SK-N-SH (cell line): ENCODE results near the gene UBL7. TPM values are rescaled to one million over a fixed set of nuclear protein-coding genes. Genes with fewer than 3 reads are reported as not detected.

ENCODE experiments used
- CTCF ChIA-PET: fragments of 300-600, 350-600 bp; formaldehyde crosslinking; extraction: SDS; loops from one replicate; lab custom pipeline; 2021; lab: Yijun Ruan, JAX
- POLR2A ChIA-PET: fragments of 350-600 bp; sonication (Branson Sonifier 250); formaldehyde crosslinking; extraction: SDS; loops from one replicate; lab custom pipeline; 2020; ENCODE audit warnings: antibody characterized with exemption, inconsistent platforms; lab: Yijun Ruan, JAX
- DNase-seq: peaks from one replicate; pipeline ENCODE4 v3.0.0; 2012
- H2AFZ ChIP-seq: fragments of 200-600 bp; sonication (generic); 2 replicates; pipeline ENCODE4 v1.8.1; 2016; ENCODE audit warnings: antibody characterized with exemption, mild to moderate bottlenecking, low read depth
- H3F3A ChIP-seq: fragments of 200-600 bp; sonication (generic); replicated peaks from 2 replicates; pipeline ENCODE3; 2016; ENCODE audit warnings: antibody characterized with exemption, mild to moderate bottlenecking; ENCODE audit not compliant: insufficient read depth
- H3K27ac ChIP-seq, 2 experiments: fragments of 200-500 bp in 1 of 2; fragments of 200-600 bp in 1 of 2; sonication (Bioruptor generic) in 1 of 2; sonication (generic), shearing (Covaris generic) in 1 of 2; 2 replicates each; pipeline versions ENCODE4 v1.5.1 to v1.6.1; 2014 to 2016; ENCODE audit warnings: low read depth in 2 of 2, inconsistent platforms in 1 of 2, low read length in 1 of 2, mild to moderate bottlenecking in 1 of 2, mixed read lengths in 1 of 2
- H3K27me3 ChIP-seq: fragments of 200-600 bp; sonication (generic), shearing (Covaris generic); 2 replicates; pipeline ENCODE4 v1.6.1; 2016; ENCODE audit warnings: mixed run types; ENCODE audit not compliant: insufficient read depth
- H3K36me3 ChIP-seq, 2 experiments: fragments of 200-500 bp in 1 of 2; fragments of 200-600 bp in 1 of 2; sonication (Bioruptor generic) in 1 of 2; sonication (generic) in 1 of 2; replicated peaks in 1 of 2; 2 replicates each; pipeline versions ENCODE3 to v1.5.1; 2014 to 2016; ENCODE audit warnings: low read length in 1 of 2, mild to moderate bottlenecking in 1 of 2; ENCODE audit not compliant: insufficient read depth in 2 of 2, control insufficient read depth in 1 of 2
- H3K4me1 ChIP-seq, 2 experiments: fragments of 200-500 bp in 1 of 2; fragments of 200-600 bp in 1 of 2; sonication (Bioruptor generic) in 1 of 2; sonication (generic), shearing (Covaris generic) in 1 of 2; 2 replicates each; pipeline versions ENCODE4 v1.5.1 to v1.6.1; 2014 to 2016; ENCODE audit warnings: low read depth in 1 of 2, low read length in 1 of 2, mixed run types in 1 of 2; ENCODE audit not compliant: insufficient read depth in 2 of 2, control insufficient read depth in 1 of 2
- H3K4me2 ChIP-seq: fragments of 200-600 bp; sonication (generic), shearing (Covaris generic); 2 replicates; pipeline ENCODE4 v1.6.1; 2017; ENCODE audit warnings: mixed run types
- H3K4me3 ChIP-seq, 2 experiments: fragments of 200-500 bp in 1 of 2; fragments of 200-600 bp in 1 of 2; sonication (Bioruptor generic) in 1 of 2; sonication (generic), shearing (Covaris generic) in 1 of 2; 2 replicates each; pipeline versions ENCODE4 v1.5.1 to v1.8.1; 2014 to 2016; ENCODE audit warnings: low read depth in 2 of 2, inconsistent platforms in 1 of 2, low read length in 1 of 2, mild to moderate bottlenecking in 1 of 2, mixed read lengths in 1 of 2, moderate library complexity in 1 of 2
- H3K79me2 ChIP-seq: fragments of 200-600 bp; sonication (generic); 2 replicates; pipeline ENCODE4 v1.8.1; 2017; ENCODE audit warnings: mild to moderate bottlenecking; ENCODE audit not compliant: insufficient read depth
- H3K9ac ChIP-seq: fragments of 200-600 bp; sonication (generic); 2 replicates; pipeline ENCODE4 v1.6.1; 2017; ENCODE audit warnings: mixed run types
- H3K9me2 ChIP-seq: fragments of 200-600 bp; sonication (generic); 2 replicates; pipeline ENCODE4 v1.6.1; 2017; ENCODE audit warnings: mixed run types
- H3K9me3 ChIP-seq: fragments of 200-600 bp; sonication (generic); 2 replicates; pipeline ENCODE4 v1.6.1; 2017; ENCODE audit warnings: mixed run types, mild to moderate bottlenecking, moderate library complexity
- H4K20me1 ChIP-seq: fragments of 200-600 bp; sonication (generic); 2 replicates; pipeline ENCODE4 v1.6.1; 2017; ENCODE audit warnings: mild to moderate bottlenecking, mixed run types; ENCODE audit not compliant: insufficient read depth
- CHD2 ChIP-seq: fragments of 150-350 bp; IDR thresholded peaks from 2 replicates; pipeline ENCODE4 v1.6.1; 2018; ENCODE audit warnings: low read length; ENCODE audit not compliant: partially characterized antibody
- EP300 ChIP-seq, 2 experiments: IDR thresholded peaks; 2 replicates each; pipeline versions ENCODE4 v1.4.0 to v1.6.1; 2012; ENCODE audit warnings: borderline replicate concordance in 1 of 2, low read depth in 1 of 2, low read length in 1 of 2
- EZH2phosphoT487 ChIP-seq: fragments of 200-600 bp; sonication (generic); IDR thresholded peaks from 2 replicates; pipeline ENCODE4 v1.6.1; 2017; ENCODE audit warnings: low read depth, mixed run types, mild to moderate bottlenecking, antibody characterized with exemption, moderate library complexity, borderline replicate concordance
- FOXM1 ChIP-seq: IDR thresholded peaks from 2 replicates; pipeline ENCODE4 v1.4.0; 2012; ENCODE audit warnings: low read depth, mild to moderate bottlenecking
- GABPA ChIP-seq: IDR thresholded peaks from 2 replicates; pipeline ENCODE4 v1.4.0; 2012; ENCODE audit warnings: low read depth, mild to moderate bottlenecking
- JUND ChIP-seq: IDR thresholded peaks from 2 replicates; pipeline ENCODE4 v1.4.0; 2012
- MXI1 ChIP-seq: IDR thresholded peaks from 2 replicates; pipeline ENCODE4 v1.6.1; 2012; ENCODE audit warnings: mild to moderate bottlenecking, low read depth, low read length, improper control_type of control experiment
- NFIC ChIP-seq: IDR thresholded peaks from 2 replicates; pipeline ENCODE4 v1.4.0; 2012; ENCODE audit warnings: borderline replicate concordance
- REST ChIP-seq: IDR thresholded peaks from 2 replicates; pipeline ENCODE4 v1.6.1; 2012; ENCODE audit warnings: mild to moderate bottlenecking, low read depth, low read length, moderate library complexity
- RXRA ChIP-seq: IDR thresholded peaks from 2 replicates; pipeline ENCODE4 v1.4.0; 2012; ENCODE audit warnings: low read depth, mild to moderate bottlenecking, borderline replicate concordance
- SIN3A ChIP-seq: IDR thresholded peaks from 2 replicates; pipeline ENCODE4 v1.6.1; 2012; ENCODE audit warnings: low read depth, mild to moderate bottlenecking, low read length, moderate library complexity, borderline replicate concordance
- TAF1 ChIP-seq: IDR thresholded peaks from 2 replicates; pipeline ENCODE4 v1.6.1; 2012; ENCODE audit warnings: low read depth, mild to moderate bottlenecking, low read length, moderate library complexity, borderline replicate concordance
- TCF12 ChIP-seq: IDR thresholded peaks from 2 replicates; pipeline ENCODE4 v1.4.0; 2012
- TEAD4 ChIP-seq: IDR thresholded peaks from 2 replicates; pipeline ENCODE4 v1.4.0; 2012; ENCODE audit warnings: mild to moderate bottlenecking, borderline replicate concordance; ENCODE audit not compliant: insufficient read depth
- WGBS: methylation state at CpG from one replicate; pipeline ENCODE4 v1.1.6; 2017; ENCODE audit warnings: low lambda C conversion rate; 5-methylcytosine and 5-hydroxymethylcytosine counted together
- polyA plus RNA-seq, 3 experiments: library from polyadenylated mRNA; depleted of rRNA; stranded (reverse); fragments of >200 nt; gene quantifications; 2 replicates each; pipeline ENCODE4 v1.2.3, GENCODE V29; 2012
- TF ChIP-seq, protein P1 (sequence below): IDR thresholded peaks from 2 replicates; pipeline ENCODE4 v1.4.0; 2012; ENCODE audit warnings: low read depth
- TF ChIP-seq, protein P2 (sequence below): IDR thresholded peaks from 2 replicates; pipeline ENCODE4; 2012

UBL7 gene
- polyA plus RNA-seq, 1 of the 3 experiments (the other 2 are of a cell fraction): 81.1 TPM

DNA sequence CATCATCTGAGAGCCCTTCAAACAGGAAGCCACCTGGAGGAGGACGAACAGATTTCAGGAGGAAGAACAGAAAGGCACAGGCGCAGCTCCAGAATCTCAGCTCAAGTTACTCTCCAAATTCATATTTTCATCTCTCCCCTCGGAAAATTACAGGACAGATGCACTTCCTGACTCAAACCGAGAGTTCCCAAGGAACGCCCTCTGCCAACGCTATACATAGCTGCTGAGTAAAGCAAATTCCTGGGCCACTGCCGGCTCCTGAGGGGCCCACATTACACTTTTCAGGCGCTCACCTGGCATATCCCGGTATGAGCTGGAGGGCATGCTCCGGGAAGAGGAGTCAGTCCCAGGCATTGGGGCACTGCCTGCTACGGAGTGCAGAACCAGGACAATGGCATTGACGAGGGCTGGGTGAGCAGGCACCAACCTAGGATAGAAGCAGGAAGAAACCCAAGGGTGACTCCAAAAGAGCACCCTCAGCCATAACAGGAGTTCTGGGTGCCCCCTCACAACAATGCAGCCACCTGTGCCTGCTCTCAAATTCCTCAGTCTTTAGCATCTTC lies 11.2 kb downstream of the UBL7 start:
- POLR2A ChIA-PET: interaction anchor here (1.8 kb wide), 1 partner anchor 11 kb away, joined by 10 read pairs; the partner anchor contains the start of gene UBL7
- H3K27me3 ChIP-seq: no peaks in the 10 kb centered on the region
- H3K9me2 ChIP-seq: no peaks in the 10 kb centered on the region
- 94% methylated on average over 11 of the region's 12 CpGs for WGBS
- H3F3A ChIP-seq: no peaks in the 10 kb centered on the region
- H4K20me1 ChIP-seq: no peaks in the 10 kb centered on the region
- H3K36me3 ChIP-seq: peaks cover 19 to 90% of the 10 kb centered on the region in 2 experiments
- no peak overlapping the region for H3K4me2 ChIP-seq
- no peak overlapping the region for H3K9ac ChIP-seq
- TF ChIP-seq, protein P1, sequence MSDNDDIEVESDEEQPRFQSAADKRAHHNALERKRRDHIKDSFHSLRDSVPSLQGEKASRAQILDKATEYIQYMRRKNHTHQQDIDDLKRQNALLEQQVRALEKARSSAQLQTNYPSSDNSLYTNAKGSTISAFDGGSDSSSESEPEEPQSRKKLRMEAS: no peak
- TF ChIP-seq TEAD4 (no peak), EP300 (IDR thresholded peaks at IDR 0.05; ENCODE audit: borderline replicate concordance in 1 of 2, low read depth in 1 of 2, low read length in 1 of 2) (no peak), TCF12 (no peak)
- H2AFZ ChIP-seq: no peak overlapping the region
- no peak overlapping the region for H3K27ac ChIP-seq
- H3K4me1 ChIP-seq: no peaks in the 10 kb centered on the region
- no peaks in the 10 kb centered on the region for H3K79me2 ChIP-seq
- H3K4me3 ChIP-seq: no peak overlapping the region
- CTCF ChIA-PET: interaction anchor here (0.6 to 36.5 kb wide), 5 partner anchors 9 to 135 kb away, joined by 3 to 779 read pairs (median 4); partner anchors contain the start of gene CYP11A1
- H3K9me3 ChIP-seq: no peaks in the 10 kb centered on the region
- DNase-seq: no peak

DNA sequence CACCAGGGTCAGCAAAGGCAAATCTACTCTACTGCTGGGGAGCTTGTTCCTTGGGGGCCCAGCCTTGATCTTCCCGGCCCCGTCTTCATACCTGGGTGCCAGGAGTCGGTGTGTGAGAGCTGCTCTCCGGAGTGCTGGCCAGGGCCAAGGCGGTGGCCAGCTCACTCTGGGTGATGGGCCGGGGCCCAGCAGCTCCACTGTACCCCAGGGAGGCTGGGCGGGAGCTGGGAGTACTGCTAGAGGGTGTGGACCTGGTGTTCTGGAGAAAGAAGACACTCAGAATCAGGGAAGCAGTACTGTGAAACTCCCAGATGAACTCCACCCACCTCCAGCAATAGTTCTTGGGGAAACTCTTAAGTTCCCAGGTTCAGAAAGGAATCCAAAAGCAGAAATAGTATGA lies 11.9 kb downstream of the UBL7 start:
- TF ChIP-seq FOXM1 (no peak), JUND (no peak), TCF12 (no peak), EZH2phosphoT487 (no peak), TAF1 (no peak), SIN3A (no peak), CHD2 (no peak), TEAD4 (no peak), RXRA (no peak), MXI1 (no peak), GABPA (no peak), REST (no peak), NFIC (no peak)
- TF ChIP-seq, protein P2, sequence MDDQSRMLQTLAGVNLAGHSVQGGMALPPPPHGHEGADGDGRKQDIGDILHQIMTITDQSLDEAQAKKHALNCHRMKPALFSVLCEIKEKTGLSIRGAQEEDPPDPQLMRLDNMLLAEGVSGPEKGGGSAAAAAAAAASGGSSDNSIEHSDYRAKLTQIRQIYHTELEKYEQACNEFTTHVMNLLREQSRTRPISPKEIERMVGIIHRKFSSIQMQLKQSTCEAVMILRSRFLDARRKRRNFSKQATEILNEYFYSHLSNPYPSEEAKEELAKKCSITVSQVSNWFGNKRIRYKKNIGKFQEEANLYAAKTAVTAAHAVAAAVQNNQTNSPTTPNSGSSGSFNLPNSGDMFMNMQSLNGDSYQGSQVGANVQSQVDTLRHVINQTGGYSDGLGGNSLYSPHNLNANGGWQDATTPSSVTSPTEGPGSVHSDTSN: no peak
- DNase-seq: no peak
- ChIA-PET CTCF (interaction anchor here (0.6 to 36.5 kb wide), 4 partner anchors 9 to 172 kb away, joined by 3 to 779 read pairs (median 10); partner anchors contain the start of gene CYP11A1), POLR2A (interaction anchor here (0.6 to 1.8 kb wide), 2 partner anchors 12 to 1144 kb away, joined by 4 to 10 read pairs; partner anchors contain the start of gene UBL7)
- no peak overlapping the region for H3K27ac ChIP-seq
- no peaks in the 10 kb centered on the region for H3K79me2 ChIP-seq
- no peak overlapping the region for H3K9ac ChIP-seq
- H3K9me3 ChIP-seq: no peaks in the 10 kb centered on the region
- no peaks in the 10 kb centered on the region for H4K20me1 ChIP-seq
- no peaks in the 10 kb centered on the region for H3F3A ChIP-seq
- no peak overlapping the region for H2AFZ ChIP-seq
- no peaks in the 10 kb centered on the region for H3K9me2 ChIP-seq
- no peaks in the 10 kb centered on the region for H3K27me3 ChIP-seq
- H3K4me1 ChIP-seq: no peaks in the 10 kb centered on the region
- 100% methylated on average over 4 of the region's 7 CpGs for WGBS
- H3K4me2 ChIP-seq: no peak overlapping the region
- peaks cover 21 to 92% of the 10 kb centered on the region in 2 experiments for H3K36me3 ChIP-seq
- no peak overlapping the region for H3K4me3 ChIP-seq
